ENCODE data around the gene MEX3A.
"Not testable (repeated sequence)": the region's sequence is repeated elsewhere in the genome, so short reads cannot be mapped to it uniquely, and the experiment has no call there.

Gene MEX3A

DNA sequence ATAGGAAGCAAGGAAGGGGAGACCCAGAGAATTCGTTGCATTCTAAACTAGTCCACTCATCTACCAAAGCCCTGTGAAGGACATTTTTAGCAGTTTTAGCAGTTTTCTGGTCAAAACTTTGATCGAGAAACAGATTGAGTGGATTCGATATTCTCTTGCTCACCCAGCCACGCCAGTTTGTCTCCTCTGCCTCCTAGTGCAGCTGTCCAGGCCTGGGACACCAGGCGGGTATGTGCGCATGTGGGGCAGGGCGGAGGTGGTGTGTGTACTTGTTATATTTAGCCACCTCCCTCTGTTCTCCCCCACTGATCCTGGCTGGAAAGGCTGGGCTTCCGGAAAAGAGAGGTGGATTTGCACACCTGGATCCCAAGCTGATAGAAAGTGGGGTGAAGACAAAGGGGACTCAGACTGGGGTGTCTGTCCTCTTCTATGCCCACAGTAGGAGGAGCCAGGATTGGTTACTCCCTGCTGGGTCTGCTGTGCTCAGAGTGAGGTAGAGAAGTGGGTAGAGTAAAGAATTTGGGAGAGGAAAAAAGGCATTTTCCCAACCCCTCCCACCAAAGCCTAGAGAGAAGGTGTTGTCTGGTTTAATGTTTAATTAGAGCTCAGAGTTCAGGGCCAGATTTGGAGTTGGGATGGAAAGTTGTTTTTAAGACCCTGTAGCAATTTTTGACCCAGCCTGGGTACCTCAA is 36.1 kb upstream of the MEX3A start:
- no peak for DNase-seq

DNA sequence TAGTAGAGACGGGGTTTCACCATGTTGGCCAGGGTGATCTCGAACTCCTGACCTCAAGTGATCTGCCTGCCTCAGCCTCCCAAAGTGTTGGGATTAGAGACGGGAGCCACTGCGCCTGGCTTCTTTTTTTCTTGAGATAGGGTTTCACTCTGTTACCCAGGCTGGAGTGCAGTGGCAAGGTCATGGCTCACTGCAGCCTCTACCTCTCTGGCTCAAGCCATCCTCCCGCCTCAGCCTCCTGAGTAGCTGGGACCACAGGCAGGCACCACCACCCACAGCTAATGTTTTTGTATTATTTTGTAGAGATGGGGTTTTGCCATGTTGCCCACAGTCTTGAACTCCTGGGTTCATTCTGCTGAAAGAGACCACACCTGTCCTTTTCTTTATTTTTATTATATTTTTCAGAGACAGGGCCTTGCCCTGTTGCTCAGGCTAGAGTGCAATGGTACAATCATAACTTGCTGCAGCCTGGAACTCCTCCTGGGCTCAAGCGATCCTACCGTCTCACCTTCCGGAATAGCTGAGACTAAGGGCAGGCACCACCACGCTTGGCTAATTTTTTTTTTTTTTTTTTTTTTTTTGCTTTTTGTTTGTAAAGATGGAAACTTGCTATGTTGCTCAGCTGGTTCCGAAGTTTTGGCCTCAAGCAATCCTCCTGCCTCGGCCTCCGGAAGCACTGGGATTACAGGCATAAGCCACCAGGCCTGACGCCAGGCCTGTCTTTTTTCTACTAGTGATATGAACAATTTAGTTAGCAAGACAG is 35.3 kb upstream of the MEX3A start:
- no peak for DNase-seq

- DNase-seq: not testable (repeated sequence)
Measured at GRCh38 chr1:156116731-156117130, 34.5 kb upstream of the MEX3A start.

DNA sequence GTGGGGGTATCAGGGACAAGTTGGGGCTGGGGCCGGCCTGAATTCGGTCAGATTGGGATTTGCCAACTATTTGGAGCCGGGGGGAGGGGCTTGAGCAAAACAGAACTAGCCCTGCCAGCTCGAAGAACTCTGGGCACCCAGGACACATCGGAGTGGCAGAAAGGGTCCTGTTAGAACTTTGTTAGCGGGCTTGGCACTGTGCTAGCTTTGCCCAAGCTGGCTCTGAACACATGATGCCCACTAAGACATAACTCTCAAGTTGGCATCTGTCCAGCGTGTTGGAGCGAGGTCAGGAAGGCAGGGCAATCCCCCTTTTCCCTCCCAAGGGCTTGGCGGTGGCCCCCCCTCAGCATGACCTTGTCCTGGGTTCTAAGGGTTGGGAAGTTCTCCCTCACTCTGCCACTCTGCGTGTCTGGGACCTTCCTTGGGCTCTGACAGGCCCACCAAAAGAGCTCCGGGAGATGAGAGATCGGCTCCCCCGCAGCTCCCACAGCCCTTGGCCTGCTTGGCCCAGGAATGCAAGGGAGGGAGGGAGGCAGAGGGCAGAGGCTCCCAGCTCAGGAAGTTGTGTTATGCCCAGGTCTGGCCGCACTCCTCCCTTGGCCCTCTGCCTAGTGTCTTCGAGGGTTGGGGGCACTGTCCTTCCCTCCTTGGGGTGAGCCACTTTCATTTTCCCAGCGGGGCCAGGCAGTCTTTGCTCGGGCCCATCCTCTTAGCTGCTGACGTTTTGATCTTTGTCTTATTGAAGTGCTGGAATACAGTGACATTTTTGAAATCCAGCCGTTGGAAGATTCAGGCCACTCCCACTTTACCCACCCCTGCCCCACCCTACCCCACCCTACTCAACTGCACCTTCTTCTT is 33.5 kb upstream of the MEX3A start:
- no peak for DNase-seq

GRCh38 chr1:156114919-156115513 is 32.8 kb upstream of the MEX3A start:
- DNase-seq: no peak

- peak; percentile 95 for DNase-seq
Measured at GRCh38 chr1:156114101-156114918, 32.0 kb upstream of the MEX3A start, which contains the start of gene LMNA. Gene LMNA (plus strand): TSS chr1:156114711. CDS start chr1:156114919, 208 bp downstream.

DNA sequence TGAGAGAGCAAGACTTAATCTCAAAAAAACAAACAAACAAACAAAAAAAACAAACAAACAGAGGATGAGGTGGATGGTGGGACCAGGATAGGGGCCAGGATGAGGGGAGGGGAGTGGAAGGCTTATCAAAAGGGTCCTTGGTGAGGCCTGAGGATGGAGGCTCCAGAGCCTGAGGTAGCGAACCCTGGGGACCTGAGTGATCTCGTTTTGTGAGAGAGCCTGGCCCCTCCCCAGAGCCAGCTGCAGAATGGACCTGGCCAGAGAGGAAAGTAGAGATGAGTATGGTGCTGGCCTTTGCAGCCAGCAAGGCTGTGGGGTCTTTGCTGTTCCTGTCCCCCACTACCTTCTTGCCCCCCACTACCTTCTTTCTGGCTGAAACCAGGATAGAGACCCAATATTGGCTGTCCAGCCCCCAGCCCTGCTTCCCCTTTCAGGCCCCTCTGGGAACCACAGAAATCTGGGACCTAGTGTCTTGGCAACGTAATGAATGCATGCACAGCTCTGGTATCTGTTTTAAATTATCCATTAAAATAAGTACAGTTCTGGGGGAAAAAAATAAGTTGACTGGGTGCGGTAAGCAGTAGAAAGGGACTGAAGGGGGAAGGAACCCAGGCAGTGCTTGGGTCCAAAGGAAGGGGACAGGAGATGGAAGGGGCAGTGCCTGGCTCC is 31.2 kb upstream of the MEX3A start:
- no peak for DNase-seq

DNA sequence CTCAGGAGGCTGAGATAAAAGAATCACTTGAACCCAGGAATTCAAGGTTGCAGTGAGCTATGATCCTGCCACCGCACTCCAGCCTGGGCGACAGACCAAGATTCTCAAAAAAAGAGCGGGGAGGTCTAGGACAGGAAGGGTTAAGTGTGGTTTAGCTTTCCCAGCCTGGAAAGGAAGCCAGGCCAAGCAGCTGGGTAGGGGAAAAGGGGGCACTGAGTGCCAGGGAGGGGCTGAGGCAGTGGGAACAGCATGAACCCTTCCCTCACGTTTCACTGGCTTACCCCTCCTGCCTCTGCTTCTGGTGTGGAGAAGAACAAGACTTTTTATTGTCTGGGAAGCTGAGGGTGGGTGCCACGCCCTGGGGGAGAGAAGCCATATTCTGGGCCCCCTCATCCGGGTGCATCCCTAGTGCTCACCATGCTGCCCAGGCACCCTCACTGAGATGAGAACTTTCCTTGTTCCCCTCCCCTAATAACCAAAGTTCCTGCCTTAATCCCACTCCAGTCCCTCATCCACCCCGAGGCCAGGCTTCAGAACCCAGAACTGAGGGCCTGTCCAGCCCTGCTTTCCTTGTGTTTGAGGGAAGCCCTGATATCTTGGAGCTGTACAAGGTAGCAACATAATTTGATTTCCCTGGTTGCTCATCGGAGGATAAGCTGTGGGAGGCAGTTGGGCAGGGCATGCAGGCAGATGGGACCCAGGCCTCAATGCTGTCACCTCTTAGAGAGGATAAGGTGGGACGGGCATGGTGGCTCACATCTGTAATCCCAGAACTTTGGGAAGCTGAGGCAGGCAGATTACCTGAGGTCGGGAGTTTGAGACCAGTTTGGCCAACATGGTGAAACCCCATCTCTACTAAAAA is 30.2 kb upstream of the MEX3A start:
- DNase-seq: no peak

GRCh38 chr1:156111355-156111962 is 29.2 kb upstream of the MEX3A start:
- DNase-seq: no peak

GRCh38 chr1:156110252-156110651 is 28.0 kb upstream of the MEX3A start:
- no peak for DNase-seq

GRCh38 chr1:156108664-156109241 is 26.5 kb upstream of the MEX3A start:
- no peak for DNase-seq

GRCh38 chr1:156108057-156108456 is 25.8 kb upstream of the MEX3A start:
- DNase-seq: no peak

GRCh38 chr1:156106624-156107488 is 24.6 kb upstream of the MEX3A start:
- DNase-seq: peak; percentile 64

DNA sequence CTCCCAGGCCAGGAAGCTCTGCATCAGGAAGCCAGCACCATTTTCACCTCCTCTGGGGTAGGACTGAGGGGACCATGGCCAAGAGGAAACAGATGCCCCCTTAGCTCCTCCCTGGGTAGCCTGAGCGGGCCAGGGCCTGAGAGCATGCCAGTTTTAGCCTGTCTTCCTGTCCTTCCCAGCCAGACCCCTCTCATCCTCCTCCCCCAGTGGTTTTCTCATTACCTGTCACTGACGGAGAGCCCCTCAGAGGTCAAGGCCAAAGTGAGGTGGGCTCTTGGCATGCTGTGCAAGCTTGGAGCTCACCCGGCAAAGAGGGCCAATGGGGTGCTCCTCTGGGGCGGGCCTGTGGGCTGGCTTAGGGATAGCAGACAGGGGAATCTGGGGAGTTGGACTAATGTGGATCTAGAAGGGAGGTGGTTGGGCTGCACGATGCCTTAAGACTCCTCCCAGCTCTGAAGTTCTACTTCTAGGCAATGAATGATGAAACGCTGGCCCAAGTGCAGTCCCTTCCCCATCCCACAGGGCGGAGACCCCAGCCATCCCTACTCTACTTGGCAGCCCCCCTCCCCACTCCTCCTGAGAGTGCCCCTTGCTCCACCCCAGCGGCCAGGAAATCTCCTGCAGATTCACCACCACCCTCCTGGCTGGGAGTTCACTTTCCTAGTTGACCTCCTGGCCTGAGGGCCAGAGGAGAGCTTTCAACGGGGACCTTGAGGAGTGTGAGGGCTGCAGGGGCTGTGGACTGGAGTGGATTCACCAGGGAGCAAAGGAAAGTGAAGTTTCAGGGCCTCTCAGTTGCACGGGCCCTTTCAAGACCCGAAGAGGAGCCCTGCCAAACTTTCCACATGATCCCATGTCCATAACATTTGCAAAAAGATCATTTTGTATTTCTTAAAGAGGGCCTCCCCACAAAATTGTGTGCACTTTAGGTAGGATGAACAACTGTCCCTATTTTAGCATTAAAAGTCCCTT is 22.9 kb upstream of the MEX3A start:
- no peak for DNase-seq

GRCh38 chr1:156104065-156104810 is 22.0 kb upstream of the MEX3A start:
- DNase-seq: peak; percentile 72

- DNase-seq: peak; percentile 11
Measured at GRCh38 chr1:156103521-156103947, 21.3 kb upstream of the MEX3A start.
